GM23338 (cell line): Measurements from ENCODE around the gene SPATS2. TPM values are rescaled to one million over a fixed set of nuclear protein-coding genes. Genes with fewer than 3 reads are reported as not detected.

Experiments
- ATAC-seq: fragments of 200-7000 bp; cut with Tn5 transposase; 3 replicates; pipeline ENCODE4 v1.9.1; 2020
- DNase-seq: peaks from one replicate; pipeline ENCODE4 v3.0.0-alpha.2; 2015; ENCODE audit warnings: low spot score
- H2AFZ ChIP-seq: fragments of 200-600 bp; sonication (generic); 2 replicates; pipeline ENCODE4 v1.8.0; 2016; ENCODE audit warnings: antibody characterized with exemption, mild to moderate bottlenecking, moderate library complexity
- H3F3A ChIP-seq: fragments of 200-600 bp; sonication (generic); replicated peaks from 2 replicates; pipeline ENCODE4 v1.8.0; 2017; ENCODE audit warnings: antibody characterized with exemption, mixed run types, low read depth
- H3K27ac ChIP-seq: fragments of 200-600 bp; sonication (generic); 2 replicates; pipeline ENCODE4 v1.6.1; 2016; ENCODE audit warnings: low read depth
- H3K27me3 ChIP-seq: fragments of 200-600 bp; sonication (generic); 2 replicates; pipeline ENCODE4 v1.8.0; 2016; ENCODE audit warnings: mild to moderate bottlenecking, mixed run types, moderate library complexity; ENCODE audit not compliant: insufficient read depth
- H3K36me3 ChIP-seq: fragments of 200-600 bp; sonication (generic); 2 replicates; pipeline ENCODE4 v1.8.0; 2016; ENCODE audit warnings: mild to moderate bottlenecking; ENCODE audit not compliant: insufficient read depth
- H3K4me1 ChIP-seq: fragments of 200-600 bp; sonication (generic); 2 replicates; pipeline ENCODE4 v1.8.0; 2016; ENCODE audit warnings: mild to moderate bottlenecking, moderate library complexity; ENCODE audit not compliant: insufficient read depth
- H3K4me2 ChIP-seq: fragments of 200-600 bp; sonication (generic); 2 replicates; pipeline ENCODE4 v1.7.1; 2017; ENCODE audit warnings: mixed run types
- H3K4me3 ChIP-seq: fragments of 200-600 bp; sonication (generic); 2 replicates; pipeline ENCODE4 v1.6.1; 2016; ENCODE audit warnings: mixed run types
- H3K79me2 ChIP-seq: fragments of 200-600 bp; sonication (generic); replicated peaks from 2 replicates; pipeline ENCODE4 v1.8.0; 2017; ENCODE audit warnings: mild to moderate bottlenecking; ENCODE audit not compliant: insufficient read depth
- H3K9me2 ChIP-seq: fragments of 200-600 bp; sonication (generic); 2 replicates; pipeline ENCODE4 v1.8.0; 2017; ENCODE audit not compliant: insufficient read depth
- H4K20me1 ChIP-seq: fragments of 200-600 bp; sonication (generic); replicated peaks from 2 replicates; pipeline ENCODE4 v1.8.0; 2017; ENCODE audit warnings: mild to moderate bottlenecking; ENCODE audit not compliant: insufficient read depth
- H3K27ac Mint-ChIP-seq: 2 replicates; pipeline ENCODE4 v1.8.0; 2020; ENCODE audit warnings: inconsistent platforms, mild to moderate bottlenecking, moderate library complexity, mixed read lengths
- H3K27me3 Mint-ChIP-seq: 3 replicates; pipeline ENCODE4 v1.8.0; 2022; ENCODE audit warnings: low read depth, mild to moderate bottlenecking, moderate library complexity, mixed read lengths, inconsistent platforms; ENCODE audit not compliant: insufficient read depth, poor library complexity
- H3K36me3 Mint-ChIP-seq: 3 replicates; pipeline ENCODE4 v1.8.0; 2021; ENCODE audit warnings: low read depth, mild to moderate bottlenecking, inconsistent platforms, moderate library complexity, mixed read lengths
- H3K4me1 Mint-ChIP-seq: 3 replicates; pipeline ENCODE4 v1.8.0; 2020; ENCODE audit warnings: mild to moderate bottlenecking, inconsistent platforms, mixed read lengths
- H3K4me3 Mint-ChIP-seq: 3 replicates; pipeline ENCODE4 v1.8.0; 2021; ENCODE audit warnings: moderate library complexity, mild to moderate bottlenecking, inconsistent platforms, mixed read lengths
- H3K9me3 Mint-ChIP-seq: 3 replicates; pipeline ENCODE4 v1.8.0; 2020; ENCODE audit warnings: moderate library complexity, mild to moderate bottlenecking, inconsistent platforms, mixed read lengths
- EZH2 ChIP-seq: fragments of 200-600 bp; sonication (generic); IDR thresholded peaks from one replicate; pipeline ENCODE4 v1.8.0; 2017; ENCODE audit warnings: antibody characterized with exemption, mild to moderate bottlenecking, low read depth; ENCODE audit not compliant: unreplicated experiment
- NANOG ChIP-seq: IDR thresholded peaks from 2 replicates; pipeline ENCODE4 v1.6.1; 2016; ENCODE audit warnings: antibody characterized with exemption, borderline replicate concordance
- STAT1 ChIP-seq: IDR thresholded peaks from one replicate; pipeline ENCODE4 v1.6.1; 2016; ENCODE audit warnings: antibody characterized with exemption; ENCODE audit not compliant: unreplicated experiment
- ZNF331 ChIP-seq: fragments of 250-450 bp; sonication (Bioruptor Pico); IDR thresholded peaks from 2 replicates; pipeline ENCODE4 v1.5.0; 2020; ENCODE audit warnings: low read depth, mild to moderate bottlenecking, moderate library complexity
- polyA plus RNA-seq: library from polyadenylated mRNA; unstranded; fragments of >200 nt; fragmentation: Nextera tagmentation; extraction: Ambion mirVana; gene quantifications from 2 replicates; pipeline ENCODE4 v1.2.1, GENCODE V29; 2016
- total RNA-seq: library from RNA; depleted of rRNA; stranded (reverse); fragments of >200 nt; shearing (Covaris generic); gene quantifications from 2 replicates; pipeline ENCODE4 v1.2.3, GENCODE V29; 2014
- TF ChIP-seq, protein P1 (sequence below): IDR thresholded peaks from one replicate; pipeline ENCODE4 v1.6.1; 2018; ENCODE audit warnings: antibody characterized with exemption; ENCODE audit not compliant: unreplicated experiment
- TF ChIP-seq, protein P2 (sequence below), 2 experiments: fragments of 200-600 bp in 1 of 2; sonication (generic) in 1 of 2; conservative IDR thresholded peaks; 2 replicates each; pipeline versions ENCODE4 v1.5.1 to v1.6.1; 2016 to 2017; ENCODE audit warnings: antibody characterized with exemption in 2 of 2, low read depth in 2 of 2, mild to moderate bottlenecking in 2 of 2, moderate library complexity in 1 of 2
- TF ChIP-seq, protein P3 (sequence below): IDR thresholded peaks from 2 replicates; pipeline ENCODE4 v1.6.1; 2016; ENCODE audit warnings: antibody characterized with exemption

Gene SPATS2
- total and polyA plus RNA-seq, 2 experiments from 2014 or later = 20.6 to 61.0 TPM

DNA sequence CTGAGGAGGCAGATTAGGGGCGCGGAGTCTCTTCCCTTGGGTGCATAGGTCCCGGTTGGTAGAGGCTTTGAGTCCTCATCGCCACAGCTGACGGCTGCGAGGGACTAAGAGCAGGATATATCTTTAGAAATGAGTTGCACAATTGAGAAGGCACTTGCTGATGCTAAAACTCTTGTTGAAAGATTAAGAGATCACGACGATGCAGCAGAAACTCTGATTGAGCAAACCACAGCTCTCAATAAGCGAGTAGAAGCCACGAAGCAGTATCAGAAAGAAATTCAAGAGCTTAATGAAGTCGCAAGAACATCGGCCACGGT is 22.1 kb downstream of the SPATS2 start (continued):
- TF ChIP-seq, protein P1, sequence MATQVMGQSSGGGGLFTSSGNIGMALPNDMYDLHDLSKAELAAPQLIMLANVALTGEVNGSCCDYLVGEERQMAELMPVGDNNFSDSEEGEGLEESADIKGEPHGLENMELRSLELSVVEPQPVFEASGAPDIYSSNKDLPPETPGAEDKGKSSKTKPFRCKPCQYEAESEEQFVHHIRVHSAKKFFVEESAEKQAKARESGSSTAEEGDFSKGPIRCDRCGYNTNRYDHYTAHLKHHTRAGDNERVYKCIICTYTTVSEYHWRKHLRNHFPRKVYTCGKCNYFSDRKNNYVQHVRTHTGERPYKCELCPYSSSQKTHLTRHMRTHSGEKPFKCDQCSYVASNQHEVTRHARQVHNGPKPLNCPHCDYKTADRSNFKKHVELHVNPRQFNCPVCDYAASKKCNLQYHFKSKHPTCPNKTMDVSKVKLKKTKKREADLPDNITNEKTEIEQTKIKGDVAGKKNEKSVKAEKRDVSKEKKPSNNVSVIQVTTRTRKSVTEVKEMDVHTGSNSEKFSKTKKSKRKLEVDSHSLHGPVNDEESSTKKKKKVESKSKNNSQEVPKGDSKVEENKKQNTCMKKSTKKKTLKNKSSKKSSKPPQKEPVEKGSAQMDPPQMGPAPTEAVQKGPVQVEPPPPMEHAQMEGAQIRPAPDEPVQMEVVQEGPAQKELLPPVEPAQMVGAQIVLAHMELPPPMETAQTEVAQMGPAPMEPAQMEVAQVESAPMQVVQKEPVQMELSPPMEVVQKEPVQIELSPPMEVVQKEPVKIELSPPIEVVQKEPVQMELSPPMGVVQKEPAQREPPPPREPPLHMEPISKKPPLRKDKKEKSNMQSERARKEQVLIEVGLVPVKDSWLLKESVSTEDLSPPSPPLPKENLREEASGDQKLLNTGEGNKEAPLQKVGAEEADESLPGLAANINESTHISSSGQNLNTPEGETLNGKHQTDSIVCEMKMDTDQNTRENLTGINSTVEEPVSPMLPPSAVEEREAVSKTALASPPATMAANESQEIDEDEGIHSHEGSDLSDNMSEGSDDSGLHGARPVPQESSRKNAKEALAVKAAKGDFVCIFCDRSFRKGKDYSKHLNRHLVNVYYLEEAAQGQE = no peak
- TF ChIP-seq ZNF331 = no peak
- TF ChIP-seq, protein P2, sequence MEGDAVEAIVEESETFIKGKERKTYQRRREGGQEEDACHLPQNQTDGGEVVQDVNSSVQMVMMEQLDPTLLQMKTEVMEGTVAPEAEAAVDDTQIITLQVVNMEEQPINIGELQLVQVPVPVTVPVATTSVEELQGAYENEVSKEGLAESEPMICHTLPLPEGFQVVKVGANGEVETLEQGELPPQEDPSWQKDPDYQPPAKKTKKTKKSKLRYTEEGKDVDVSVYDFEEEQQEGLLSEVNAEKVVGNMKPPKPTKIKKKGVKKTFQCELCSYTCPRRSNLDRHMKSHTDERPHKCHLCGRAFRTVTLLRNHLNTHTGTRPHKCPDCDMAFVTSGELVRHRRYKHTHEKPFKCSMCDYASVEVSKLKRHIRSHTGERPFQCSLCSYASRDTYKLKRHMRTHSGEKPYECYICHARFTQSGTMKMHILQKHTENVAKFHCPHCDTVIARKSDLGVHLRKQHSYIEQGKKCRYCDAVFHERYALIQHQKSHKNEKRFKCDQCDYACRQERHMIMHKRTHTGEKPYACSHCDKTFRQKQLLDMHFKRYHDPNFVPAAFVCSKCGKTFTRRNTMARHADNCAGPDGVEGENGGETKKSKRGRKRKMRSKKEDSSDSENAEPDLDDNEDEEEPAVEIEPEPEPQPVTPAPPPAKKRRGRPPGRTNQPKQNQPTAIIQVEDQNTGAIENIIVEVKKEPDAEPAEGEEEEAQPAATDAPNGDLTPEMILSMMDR (conservative IDR thresholded peaks at IDR 0.05; ENCODE audit: low read depth in 2 of 2) = no peak
- no peak for TF ChIP-seq EZH2

DNA sequence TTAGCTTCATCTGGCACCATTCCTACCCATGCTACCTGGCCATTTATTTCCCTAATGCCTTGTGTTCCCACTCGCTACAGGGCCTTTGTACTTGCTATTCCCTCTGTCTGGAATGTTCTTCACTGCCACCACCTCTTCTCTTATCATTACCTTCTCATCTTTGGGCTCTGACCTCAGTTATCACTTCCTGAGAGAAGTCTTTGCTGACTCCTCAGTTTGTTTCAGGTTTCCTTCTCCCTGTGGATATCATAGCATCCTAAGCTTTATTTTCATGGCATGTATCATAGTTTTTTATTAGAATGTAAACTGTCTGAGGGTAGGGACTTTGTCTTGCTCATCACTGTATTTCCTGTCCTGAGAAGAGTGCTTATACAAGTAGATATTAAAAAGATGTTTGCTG is 29.7 kb downstream of the SPATS2 start:
- H2AFZ ChIP-seq = no peak overlapping the region
- peaks cover 15% of the 10 kb centered on the region for H3K4me1 ChIP-seq
- H3F3A ChIP-seq = no peaks in the 10 kb centered on the region
- H3K36me3 Mint-ChIP-seq = peaks cover 11% of the 10 kb centered on the region; the same call in 2 of the 3 replicates
- H3K36me3 ChIP-seq = 0 out of 2 replicates have a peak, but pooled peaks cover 4% of the 10 kb centered on the region
- H3K9me2 ChIP-seq = no peaks in the 10 kb centered on the region
- H3K4me3 Mint-ChIP-seq = no peak overlapping the region
- peaks cover 1% of the 10 kb centered on the region for H3K27me3 Mint-ChIP-seq
- 0 out of 2 replicates have a peak overlapping the region, but pooled peaks have one; percentile 39 for H3K27ac ChIP-seq
- no peaks in the 10 kb centered on the region; the same call in 1 of the 3 replicates for H3K9me3 Mint-ChIP-seq
- DNase-seq = no peak
- peaks cover 20% of the 10 kb centered on the region for H3K79me2 ChIP-seq
- H3K27me3 ChIP-seq = no peaks in the 10 kb centered on the region
- peaks cover 26% of the 10 kb centered on the region for H3K4me1 Mint-ChIP-seq
- H3K4me2 ChIP-seq = no peak overlapping the region
- no peak overlapping the region for H3K4me3 ChIP-seq
- no peak overlapping the region; the same call in 1 of the 2 replicates for H3K27ac Mint-ChIP-seq
- H4K20me1 ChIP-seq = peaks cover 11% of the 10 kb centered on the region
- ATAC-seq = no peak
- TF ChIP-seq EZH2 (no peak), STAT1 (no peak), NANOG (no peak)
- TF ChIP-seq, protein P3, sequence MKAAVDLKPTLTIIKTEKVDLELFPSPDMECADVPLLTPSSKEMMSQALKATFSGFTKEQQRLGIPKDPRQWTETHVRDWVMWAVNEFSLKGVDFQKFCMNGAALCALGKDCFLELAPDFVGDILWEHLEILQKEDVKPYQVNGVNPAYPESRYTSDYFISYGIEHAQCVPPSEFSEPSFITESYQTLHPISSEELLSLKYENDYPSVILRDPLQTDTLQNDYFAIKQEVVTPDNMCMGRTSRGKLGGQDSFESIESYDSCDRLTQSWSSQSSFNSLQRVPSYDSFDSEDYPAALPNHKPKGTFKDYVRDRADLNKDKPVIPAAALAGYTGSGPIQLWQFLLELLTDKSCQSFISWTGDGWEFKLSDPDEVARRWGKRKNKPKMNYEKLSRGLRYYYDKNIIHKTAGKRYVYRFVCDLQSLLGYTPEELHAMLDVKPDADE = no peak
- TF ChIP-seq, protein P2 (conservative IDR thresholded peaks at IDR 0.05; ENCODE audit: low read depth in 2 of 2) = no peak
- TF ChIP-seq, protein P1 = no peak
